Spleen (tissue), 11 donors: ENCODE measurements around the gene TRPV4. TPM values are rescaled to one million over a fixed set of nuclear protein-coding genes. Genes with fewer than 3 reads are reported as not detected.

ENCODE experiments used
- DNase-seq: peaks from one replicate; pipeline ENCODE4 v3.0.0-alpha.2; 2020
- H3K27ac ChIP-seq, 8 donors: fragments of 200-600 bp; sonication (generic) in 7 of 8; 1 replicate in 4 of 8; 2 replicates in 4 of 8; pipeline versions ENCODE4 v1.5.0 to v1.8.0; 2016 to 2021; ENCODE audit warnings: inconsistent platforms in 4 of 8, mild to moderate bottlenecking in 4 of 8, moderate library complexity in 1 of 8
- H3K27me3 ChIP-seq, 7 donors: fragments of 200-600 bp; sonication (generic) in 6 of 7; replicated peaks in 1 of 7; 1 replicate in 4 of 7; 2 replicates in 3 of 7; pipeline versions ENCODE4 v1.5.0 to v1.8.0; 2016 to 2021; ENCODE audit warnings: inconsistent platforms in 3 of 7, mild to moderate bottlenecking in 1 of 7
- H3K36me3 ChIP-seq, 6 donors: fragments of 200-600 bp; sonication (generic) in 5 of 6; 1 replicate in 4 of 6; 2 replicates in 2 of 6; pipeline versions ENCODE4 v1.5.0 to v1.8.0; 2016 to 2021; ENCODE audit warnings: inconsistent platforms in 2 of 6
- H3K4me1 ChIP-seq, 6 donors: fragments of 200-600 bp; sonication (generic) in 5 of 6; 1 replicate in 3 of 6; 2 replicates in 3 of 6; pipeline versions ENCODE4 v1.5.0 to v1.8.0; 2016 to 2021; ENCODE audit warnings: inconsistent platforms in 3 of 6
- H3K4me3 ChIP-seq, 8 donors: fragments of 200-600 bp; sonication (generic) in 7 of 8; 1 replicate in 4 of 8; 2 replicates in 4 of 8; pipeline versions ENCODE4 v1.5.0 to v1.8.0; 2016 to 2021; ENCODE audit warnings: inconsistent platforms in 4 of 8, mild to moderate bottlenecking in 4 of 8, moderate library complexity in 2 of 8
- H3K9me3 ChIP-seq, 8 donors: fragments of 200-600 bp; sonication (generic) in 7 of 8; 1 replicate in 4 of 8; 2 replicates in 4 of 8; pipeline versions ENCODE4 v1.5.0 to v1.8.0; 2016 to 2021; ENCODE audit warnings: inconsistent platforms in 4 of 8
- CTCF ChIP-seq, 11 experiments: fragments of 200-600 bp in 7 of 11; fragments of 450-650 bp in 4 of 11; sonication (generic) in 4 of 11; IDR thresholded peaks in 8 of 11; conservative IDR thresholded peaks in 3 of 11; 1 replicate in 7 of 11; 2 replicates in 4 of 11; pipeline versions ENCODE4 v1.4.0 to v1.8.0; 2016 to 2021; ENCODE audit warnings: antibody characterized with exemption in 11 of 11, inconsistent platforms in 4 of 11, mild to moderate bottlenecking in 1 of 11
- POLR2A ChIP-seq, 3 donors: fragments of 450-650 bp; IDR thresholded peaks; one replicate each; pipeline ENCODE4 v1.5.1; 2017; ENCODE audit warnings: antibody characterized with exemption in 3 of 3, mild to moderate bottlenecking in 1 of 3
- POLR2AphosphoS5 ChIP-seq, 3 donors: sonication (generic); formaldehyde crosslinking; IDR thresholded peaks; one replicate each; pipeline ENCODE4 v1.5.1; 2017; ENCODE audit warnings: antibody characterized with exemption in 3 of 3
- WGBS, 5 donors: extraction: QIAGEN DNeasy Blood & Tissue Kit in 3 of 5; methylation state at CpG; one replicate each; pipeline versions ENCODE4 v1.1.5 to v1.1.7; 2013 to 2018; 5-methylcytosine and 5-hydroxymethylcytosine counted together
- intact Hi-C: fragments of 100-400 bp; cut with DNase I; formaldehyde crosslinking; loops from one replicate; pipeline ENCODE4 v1.15.0; 2023; ENCODE audit warnings: low total_unique reads
- polyA plus RNA-seq, 3 donors: library from polyadenylated mRNA; stranded (reverse); fragments of 200-250 nt; gene quantifications; one replicate each; pipeline ENCODE4 v1.2.1, GENCODE V29; 2013
- total RNA-seq, 7 donors: library from RNA; depleted of rRNA in 3 of 7; stranded (reverse); fragments of >200 nt in 3 of 7; fragmentation: NEBNext Ultra II Directional in 4 of 7; extraction: Animal tissue kit (Norgen Biotek cat#: 25700) in 4 of 7; gene quantifications; one replicate each; pipeline versions ENCODE4 v1.1.0 to v1.2.1, GENCODE V29; 2016 to 2021
- donor health status: healthy with polysubstance abuse.
- donor health status: DM: no; HTN: no; CAD: no; lungs with moderate emphysema.
- donor health status: DM: no; HTN: no; CAD: no.
- donor health status: Bipolar disorder and iron deficiency.
- donor health status: healthy.
- donor health status: DM: no; HTN: no; CAD: no.
- donor health status: DM: yes; HTN: yes; CAD: no.

Gene TRPV4
- total and polyA plus RNA-seq, 10 donors, result 0.49 to 8.0 (median 4.4) TPM

DNA sequence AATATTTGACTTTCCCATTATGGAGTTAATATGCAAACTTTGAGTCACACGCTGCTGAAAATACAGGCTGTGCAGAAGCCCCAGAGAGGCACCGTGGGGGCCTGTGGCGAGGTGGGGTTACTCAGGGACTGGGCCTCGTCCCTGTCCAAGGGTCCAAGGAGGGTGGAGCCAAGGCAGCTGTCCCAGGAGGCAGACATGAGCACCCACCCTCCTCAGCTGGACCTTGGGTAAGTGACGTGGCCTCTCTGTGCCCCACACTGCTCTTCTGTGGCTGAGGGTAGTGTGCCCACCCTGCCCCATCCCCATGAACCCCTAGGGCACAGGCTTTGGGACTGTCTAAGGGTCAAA is 80.2 kb downstream of the TRPV4 start:
- intact Hi-C loops, result no loop called here
- TF ChIP-seq POLR2A (IDR thresholded peaks at IDR 0.05), result no peak
- no peak for TF ChIP-seq CTCF (IDR thresholded peaks at IDR 0.05 in 8 of 11, conservative IDR thresholded peaks at IDR 0.05 in 3 of 11)
- no peak for TF ChIP-seq POLR2AphosphoS5 (IDR thresholded peaks at IDR 0.05)
- Histone ChIP-seq H3K4me3 (no peak overlapping the region), H3K9me3 (peaks cover 4 to 26% (median 21%) of the 10 kb centered on the region in 8 donors), H3K27me3 (no peaks in the 10 kb centered on the region), H3K4me1 (peaks cover 0 to 40% (median 8%) of the 10 kb centered on the region in 6 donors), H3K27ac (peak overlapping the region in 6 of 8 donors; percentile 32 to 71 (median 62)), H3K36me3 (no peaks in the 10 kb centered on the region)
- WGBS, 5 donors, result 43 to 93% (median 84%) methylated on average over 1 to 5 of the region's 5 CpGs
- peak; percentile 62 for DNase-seq

GRCh38 chr12:109752117-109753053 is 80.8 kb downstream of the TRPV4 start:
- DNase-seq, result peak; percentile 58
- Histone ChIP-seq H3K4me3 (no peak overlapping the region), H3K27ac (peak overlapping the region in 6 of 8 donors; percentile 32 to 71 (median 62)), H3K9me3 (peaks cover 4 to 22% (median 19%) of the 10 kb centered on the region in 8 donors), H3K4me1 (peaks cover 0 to 40% (median 8%) of the 10 kb centered on the region in 6 donors), H3K27me3 (no peaks in the 10 kb centered on the region), H3K36me3 (no peaks in the 10 kb centered on the region)
- 71 to 83% (median 80%) methylated on average over 6 of the region's 6 CpGs for WGBS, 5 donors
- TF ChIP-seq POLR2AphosphoS5 (IDR thresholded peaks at IDR 0.05) (peak in 2 of 3 donors; percentile 64), CTCF (IDR thresholded peaks at IDR 0.05 in 8 of 11, conservative IDR thresholded peaks at IDR 0.05 in 3 of 11) (no peak), POLR2A (IDR thresholded peaks at IDR 0.05) (no peak)
- intact Hi-C loops, result no loop called here

- TF ChIP-seq CTCF (IDR thresholded peaks at IDR 0.05 in 8 of 11, conservative IDR thresholded peaks at IDR 0.05 in 3 of 11), result no peak
- TF ChIP-seq POLR2A (IDR thresholded peaks at IDR 0.05), result no peak
- intact Hi-C loops, result no loop called here
- Histone ChIP-seq H3K27me3 (no peaks in the 10 kb centered on the region), H3K9me3 (no peaks in the 10 kb centered on the region), H3K4me1 (peaks cover 0 to 44% (median 9%) of the 10 kb centered on the region in 6 donors), H3K27ac (peak overlapping the region in 3 of 8 donors; percentile 2 to 43 (median 22)), H3K4me3 (no peak overlapping the region), H3K36me3 (no peaks in the 10 kb centered on the region)
- peak; percentile 29 for DNase-seq
- WGBS, 5 donors, result 27 to 41% (median 34%) methylated on average over 8 of the region's 8 CpGs
These were observed 87.9 kb downstream of the TRPV4 start for GRCh38 chr12:109744986-109745942.
